ENCODE results near the gene FARP1.

Gene FARP1

DNA sequence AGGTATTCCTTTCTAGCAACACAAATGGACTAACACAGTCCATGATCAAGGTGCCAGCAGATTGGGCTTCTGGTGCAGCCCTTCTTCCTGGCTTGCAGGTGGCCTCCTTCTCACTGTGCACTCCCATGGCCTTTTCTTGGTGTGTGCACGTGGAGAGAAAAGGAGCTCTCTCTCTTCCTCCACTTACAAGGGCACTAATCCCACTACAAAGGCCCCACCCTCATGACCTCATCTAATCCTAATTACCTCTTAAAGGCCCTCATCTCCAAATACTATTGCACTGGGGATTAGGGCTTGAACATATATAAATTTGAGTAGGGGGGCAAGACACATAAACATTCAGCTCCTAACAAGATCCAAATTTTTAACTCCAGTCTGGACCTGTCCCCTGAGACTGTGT lies 19.7 kb upstream of the FARP1 start:
- Histone ChIP-seq H2AFZ (ENCODE audit: low read depth) (no peak overlapping the region), H3K4me1 (ENCODE audit: low read depth, poor library complexity, severe bottlenecking) (no peaks in the 10 kb centered on the region), H3K36me3 (ENCODE audit: insufficient read depth) (no peaks in the 10 kb centered on the region), H3K27ac (no peak overlapping the region), H3K9ac (no peak overlapping the region), H4K20me1 (ENCODE audit: insufficient read depth) (no peaks in the 10 kb centered on the region), H3K79me2 (ENCODE audit: insufficient read depth, low read depth) (no peaks in the 10 kb centered on the region), H3K4me2 (no peak overlapping the region), H3K27me3 (ENCODE audit: insufficient read depth, low read depth) (no peaks in the 10 kb centered on the region), H3K4me3 (IDR thresholded peaks at IDR 0.05; ENCODE audit: insufficient read depth, low read depth, low read length) (no peak overlapping the region)
- TF ChIP-seq, protein P1, sequence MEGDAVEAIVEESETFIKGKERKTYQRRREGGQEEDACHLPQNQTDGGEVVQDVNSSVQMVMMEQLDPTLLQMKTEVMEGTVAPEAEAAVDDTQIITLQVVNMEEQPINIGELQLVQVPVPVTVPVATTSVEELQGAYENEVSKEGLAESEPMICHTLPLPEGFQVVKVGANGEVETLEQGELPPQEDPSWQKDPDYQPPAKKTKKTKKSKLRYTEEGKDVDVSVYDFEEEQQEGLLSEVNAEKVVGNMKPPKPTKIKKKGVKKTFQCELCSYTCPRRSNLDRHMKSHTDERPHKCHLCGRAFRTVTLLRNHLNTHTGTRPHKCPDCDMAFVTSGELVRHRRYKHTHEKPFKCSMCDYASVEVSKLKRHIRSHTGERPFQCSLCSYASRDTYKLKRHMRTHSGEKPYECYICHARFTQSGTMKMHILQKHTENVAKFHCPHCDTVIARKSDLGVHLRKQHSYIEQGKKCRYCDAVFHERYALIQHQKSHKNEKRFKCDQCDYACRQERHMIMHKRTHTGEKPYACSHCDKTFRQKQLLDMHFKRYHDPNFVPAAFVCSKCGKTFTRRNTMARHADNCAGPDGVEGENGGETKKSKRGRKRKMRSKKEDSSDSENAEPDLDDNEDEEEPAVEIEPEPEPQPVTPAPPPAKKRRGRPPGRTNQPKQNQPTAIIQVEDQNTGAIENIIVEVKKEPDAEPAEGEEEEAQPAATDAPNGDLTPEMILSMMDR (conservative IDR thresholded peaks at IDR 0.05; ENCODE audit: low read depth, low read length), result no peak

DNA sequence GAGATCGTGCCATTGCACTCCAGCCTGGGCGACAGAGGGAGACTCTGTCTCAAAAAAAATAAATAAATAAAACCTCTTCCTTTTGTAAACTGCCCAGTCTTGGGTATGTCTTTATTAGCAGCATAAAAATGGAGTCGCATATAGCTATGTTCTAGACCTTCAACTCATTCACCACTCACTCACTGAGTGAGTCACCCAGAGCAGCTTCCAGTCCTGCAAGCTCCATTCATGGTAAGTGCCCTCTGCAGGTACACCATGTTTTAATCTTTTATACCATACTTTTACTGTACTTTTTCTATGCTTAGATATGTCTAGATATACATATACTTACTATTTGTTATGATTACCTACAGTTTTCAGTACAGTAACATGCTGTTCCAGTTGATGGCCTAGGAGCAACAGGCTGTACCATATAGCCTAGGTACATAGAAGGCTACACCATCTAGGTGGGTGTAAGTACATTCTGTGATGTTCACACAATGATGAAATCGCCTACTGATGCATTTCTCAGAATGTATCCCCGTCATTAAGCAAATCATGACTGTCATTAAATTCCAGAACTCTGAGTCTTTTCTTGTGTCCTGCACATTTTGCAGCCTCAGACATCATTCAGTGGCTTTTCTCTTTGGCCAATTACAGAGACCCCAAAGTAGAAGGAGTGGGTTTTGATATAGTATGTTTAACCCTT lies 13.7 kb upstream of the FARP1 start:
- Histone ChIP-seq H3K4me3 (IDR thresholded peaks at IDR 0.05; ENCODE audit: insufficient read depth, low read depth, low read length) (no peak overlapping the region), H3K27me3 (ENCODE audit: insufficient read depth, low read depth) (no peaks in the 10 kb centered on the region), H3K79me2 (ENCODE audit: insufficient read depth, low read depth) (no peaks in the 10 kb centered on the region), H3K36me3 (ENCODE audit: insufficient read depth) (no peaks in the 10 kb centered on the region), H3K27ac (no peak overlapping the region), H2AFZ (ENCODE audit: low read depth) (no peak overlapping the region), H3K9ac (no peak overlapping the region), H3K4me1 (ENCODE audit: low read depth, poor library complexity, severe bottlenecking) (no peaks in the 10 kb centered on the region), H4K20me1 (ENCODE audit: insufficient read depth) (no peaks in the 10 kb centered on the region), H3K4me2 (no peak overlapping the region)
- TF ChIP-seq, protein P1 (conservative IDR thresholded peaks at IDR 0.05; ENCODE audit: low read depth, low read length), result no peak

DNA sequence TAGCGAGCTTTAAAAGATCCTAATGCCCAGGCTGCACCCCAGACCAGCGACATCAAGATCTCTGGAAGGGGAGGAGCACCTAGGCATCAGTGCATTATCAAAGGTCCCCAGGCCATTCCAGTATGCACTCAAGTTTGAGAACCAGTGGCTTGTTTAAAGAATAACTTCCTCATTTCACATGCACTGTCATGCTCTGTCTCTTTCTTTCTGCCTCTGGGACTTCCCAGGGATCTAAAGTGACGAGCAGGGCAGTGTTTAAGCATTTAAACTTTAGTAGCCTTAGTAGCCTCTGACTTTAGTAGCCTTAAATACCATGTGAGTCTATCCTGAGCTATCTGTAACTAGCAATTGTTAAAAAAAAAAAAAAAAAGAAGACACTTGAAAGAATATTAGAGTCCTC lies 8.9 kb upstream of the FARP1 start:
- Histone ChIP-seq H3K79me2 (ENCODE audit: insufficient read depth, low read depth) (no peaks in the 10 kb centered on the region), H3K4me1 (ENCODE audit: low read depth, poor library complexity, severe bottlenecking) (no peaks in the 10 kb centered on the region), H3K27ac (no peak overlapping the region), H2AFZ (ENCODE audit: low read depth) (no peak overlapping the region), H4K20me1 (ENCODE audit: insufficient read depth) (no peaks in the 10 kb centered on the region), H3K4me3 (IDR thresholded peaks at IDR 0.05; ENCODE audit: insufficient read depth, low read depth, low read length) (no peak overlapping the region), H3K36me3 (ENCODE audit: insufficient read depth) (no peaks in the 10 kb centered on the region), H3K27me3 (ENCODE audit: insufficient read depth, low read depth) (no peaks in the 10 kb centered on the region), H3K4me2 (no peak overlapping the region), H3K9ac (no peak overlapping the region)
- TF ChIP-seq, protein P1 (conservative IDR thresholded peaks at IDR 0.05; ENCODE audit: low read depth, low read length), result no peak

DNA sequence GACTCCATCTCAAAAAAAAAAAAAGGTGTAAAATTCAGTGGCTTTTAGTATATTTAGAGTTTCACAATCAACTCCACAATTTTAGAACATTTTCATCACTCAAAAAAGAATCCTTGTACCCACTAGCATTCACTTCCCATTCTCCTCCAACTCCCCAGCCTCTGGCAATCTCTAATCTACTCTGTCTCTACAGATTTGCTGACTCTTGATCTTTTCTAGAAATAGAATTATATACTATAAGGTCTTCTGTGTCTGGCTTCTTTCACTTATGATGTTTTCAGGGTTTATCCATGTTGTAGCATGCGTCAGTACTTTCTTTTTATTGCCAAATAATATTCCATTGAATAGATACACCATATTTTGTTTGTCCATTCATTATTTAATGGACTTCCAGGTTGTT lies 8.0 kb upstream of the FARP1 start:
- no peaks in the 10 kb centered on the region for H3K4me1 ChIP-seq (ENCODE audit: low read depth, poor library complexity, severe bottlenecking)
- no peak overlapping the region for H3K4me2 ChIP-seq
- H3K27me3 ChIP-seq (ENCODE audit: insufficient read depth, low read depth), result no peaks in the 10 kb centered on the region
- no peaks in the 10 kb centered on the region for H3K36me3 ChIP-seq (ENCODE audit: insufficient read depth)
- H3K27ac ChIP-seq, result no peak overlapping the region
- TF ChIP-seq, protein P1 (conservative IDR thresholded peaks at IDR 0.05; ENCODE audit: low read depth, low read length), result no peak
- H4K20me1 ChIP-seq (ENCODE audit: insufficient read depth), result no peaks in the 10 kb centered on the region
- H3K4me3 ChIP-seq (IDR thresholded peaks at IDR 0.05; ENCODE audit: insufficient read depth, low read depth, low read length), result no peak overlapping the region
- H3K9ac ChIP-seq, result no peak overlapping the region
- H3K79me2 ChIP-seq (ENCODE audit: insufficient read depth, low read depth), result no peaks in the 10 kb centered on the region
- H2AFZ ChIP-seq (ENCODE audit: low read depth), result no peak overlapping the region
